SK-N-SH treated with all-trans-retinoic acid at 6 μM for 48 hours (cell line): ENCODE results near the gene TF.

Experiments
- ARNTL ChIP-seq: fragments of 450-650 bp; formaldehyde crosslinking; IDR thresholded peaks from 2 replicates; pipeline ENCODE4 v1.5.0; 2020; ENCODE audit warnings: low read depth, mild to moderate bottlenecking, moderate library complexity, borderline replicate concordance
- ISL1 ChIP-seq: fragments of 250-450 bp; sonication (Bioruptor Pico); IDR thresholded peaks from 2 replicates; pipeline ENCODE4 v2.1.2; 2022; ENCODE audit warnings: mild to moderate bottlenecking, moderate library complexity
- SNAI2 ChIP-seq: fragments of 250-450 bp; sonication (Bioruptor Pico); IDR thresholded peaks from 2 replicates; pipeline ENCODE4 v1.5.0; 2020; ENCODE audit warnings: mild to moderate bottlenecking, moderate library complexity
- TCF4 ChIP-seq: fragments of 250-450 bp; sonication (Bioruptor Pico); IDR thresholded peaks from 2 replicates; pipeline ENCODE4 v1.8.0; 2021; ENCODE audit warnings: mild to moderate bottlenecking, moderate library complexity, borderline replicate concordance
- ZFP30 ChIP-seq: fragments of 450-650 bp; formaldehyde crosslinking; IDR thresholded peaks from 2 replicates; pipeline ENCODE4 v1.5.0; 2022; ENCODE audit warnings: mild to moderate bottlenecking, moderate library complexity
- ZNF565 ChIP-seq: fragments of 450-650 bp; formaldehyde crosslinking; conservative IDR thresholded peaks from 2 replicates; pipeline ENCODE4 v1.5.0; 2020; ENCODE audit warnings: low read depth, mild to moderate bottlenecking, moderate library complexity
- TF ChIP-seq, protein P1 (sequence below): fragments of 250-450 bp; sonication (Bioruptor Pico); IDR thresholded peaks from 2 replicates; pipeline ENCODE4 v1.8.0; 2020; ENCODE audit warnings: mild to moderate bottlenecking, moderate library complexity, borderline replicate concordance
- TF ChIP-seq, protein P2 (sequence below): fragments of 250-450 bp; sonication (Bioruptor Pico); IDR thresholded peaks from 2 replicates; pipeline ENCODE4 v1.5.0; 2020; ENCODE audit warnings: mild to moderate bottlenecking, moderate library complexity

DNA sequence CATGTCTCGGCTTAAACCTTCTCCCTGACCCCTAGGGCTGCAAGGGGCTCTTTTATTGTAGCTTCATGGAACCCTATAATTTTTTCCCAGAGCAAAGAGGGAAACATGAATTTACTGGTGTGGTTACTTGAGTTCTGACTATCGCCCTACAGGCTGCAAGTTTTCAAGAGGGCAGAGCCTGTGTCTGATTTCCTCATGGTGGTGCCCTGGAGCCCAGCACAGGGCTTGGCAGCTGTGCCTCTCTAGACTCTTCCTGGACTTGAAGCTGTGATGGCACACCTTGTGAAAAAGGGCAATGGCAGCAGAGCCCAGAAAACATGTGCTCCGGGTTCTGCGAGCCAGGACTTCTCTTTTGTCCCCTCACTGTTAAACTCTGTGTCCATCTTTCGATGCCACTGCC, 34.2 kb upstream of the TF start:
- TF ChIP-seq TCF4 (CRISPR knock-in tag) (no peak), ZFP30 (CRISPR knock-in tag) (no peak), ZNF565 (CRISPR knock-in tag) (no peak), ARNTL (CRISPR knock-in tag) (no peak), SNAI2 (CRISPR knock-in tag) (no peak), ISL1 (CRISPR knock-in tag) (no peak)
- TF ChIP-seq, protein P1, sequence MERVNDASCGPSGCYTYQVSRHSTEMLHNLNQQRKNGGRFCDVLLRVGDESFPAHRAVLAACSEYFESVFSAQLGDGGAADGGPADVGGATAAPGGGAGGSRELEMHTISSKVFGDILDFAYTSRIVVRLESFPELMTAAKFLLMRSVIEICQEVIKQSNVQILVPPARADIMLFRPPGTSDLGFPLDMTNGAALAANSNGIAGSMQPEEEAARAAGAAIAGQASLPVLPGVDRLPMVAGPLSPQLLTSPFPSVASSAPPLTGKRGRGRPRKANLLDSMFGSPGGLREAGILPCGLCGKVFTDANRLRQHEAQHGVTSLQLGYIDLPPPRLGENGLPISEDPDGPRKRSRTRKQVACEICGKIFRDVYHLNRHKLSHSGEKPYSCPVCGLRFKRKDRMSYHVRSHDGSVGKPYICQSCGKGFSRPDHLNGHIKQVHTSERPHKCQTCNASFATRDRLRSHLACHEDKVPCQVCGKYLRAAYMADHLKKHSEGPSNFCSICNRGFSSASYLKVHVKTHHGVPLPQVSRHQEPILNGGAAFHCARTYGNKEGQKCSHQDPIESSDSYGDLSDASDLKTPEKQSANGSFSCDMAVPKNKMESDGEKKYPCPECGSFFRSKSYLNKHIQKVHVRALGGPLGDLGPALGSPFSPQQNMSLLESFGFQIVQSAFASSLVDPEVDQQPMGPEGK (CRISPR knock-in tag), result no peak
- TF ChIP-seq, protein P2, sequence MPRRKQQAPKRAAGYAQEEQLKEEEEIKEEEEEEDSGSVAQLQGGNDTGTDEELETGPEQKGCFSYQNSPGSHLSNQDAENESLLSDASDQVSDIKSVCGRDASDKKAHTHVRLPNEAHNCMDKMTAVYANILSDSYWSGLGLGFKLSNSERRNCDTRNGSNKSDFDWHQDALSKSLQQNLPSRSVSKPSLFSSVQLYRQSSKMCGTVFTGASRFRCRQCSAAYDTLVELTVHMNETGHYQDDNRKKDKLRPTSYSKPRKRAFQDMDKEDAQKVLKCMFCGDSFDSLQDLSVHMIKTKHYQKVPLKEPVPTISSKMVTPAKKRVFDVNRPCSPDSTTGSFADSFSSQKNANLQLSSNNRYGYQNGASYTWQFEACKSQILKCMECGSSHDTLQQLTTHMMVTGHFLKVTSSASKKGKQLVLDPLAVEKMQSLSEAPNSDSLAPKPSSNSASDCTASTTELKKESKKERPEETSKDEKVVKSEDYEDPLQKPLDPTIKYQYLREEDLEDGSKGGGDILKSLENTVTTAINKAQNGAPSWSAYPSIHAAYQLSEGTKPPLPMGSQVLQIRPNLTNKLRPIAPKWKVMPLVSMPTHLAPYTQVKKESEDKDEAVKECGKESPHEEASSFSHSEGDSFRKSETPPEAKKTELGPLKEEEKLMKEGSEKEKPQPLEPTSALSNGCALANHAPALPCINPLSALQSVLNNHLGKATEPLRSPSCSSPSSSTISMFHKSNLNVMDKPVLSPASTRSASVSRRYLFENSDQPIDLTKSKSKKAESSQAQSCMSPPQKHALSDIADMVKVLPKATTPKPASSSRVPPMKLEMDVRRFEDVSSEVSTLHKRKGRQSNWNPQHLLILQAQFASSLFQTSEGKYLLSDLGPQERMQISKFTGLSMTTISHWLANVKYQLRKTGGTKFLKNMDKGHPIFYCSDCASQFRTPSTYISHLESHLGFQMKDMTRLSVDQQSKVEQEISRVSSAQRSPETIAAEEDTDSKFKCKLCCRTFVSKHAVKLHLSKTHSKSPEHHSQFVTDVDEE, result no peak
